GM12892 (cell line): ENCODE data around the gene RPTN.

Source experiments
- POLR2A ChIP-seq: IDR thresholded peaks from 2 replicates; pipeline ENCODE4 v1.6.1; 2011; ENCODE audit warnings: low read depth, low read length, control low read depth
- POLR2AphosphoS5 ChIP-seq: IDR thresholded peaks from 2 replicates; pipeline ENCODE4 v1.6.1; 2011; ENCODE audit warnings: low read depth, low read length, control low read depth
- TAF1 ChIP-seq: IDR thresholded peaks from 2 replicates; pipeline ENCODE4 v1.6.1; 2011; ENCODE audit warnings: low read depth, mild to moderate bottlenecking, control low read depth, low read length, borderline replicate concordance

DNA sequence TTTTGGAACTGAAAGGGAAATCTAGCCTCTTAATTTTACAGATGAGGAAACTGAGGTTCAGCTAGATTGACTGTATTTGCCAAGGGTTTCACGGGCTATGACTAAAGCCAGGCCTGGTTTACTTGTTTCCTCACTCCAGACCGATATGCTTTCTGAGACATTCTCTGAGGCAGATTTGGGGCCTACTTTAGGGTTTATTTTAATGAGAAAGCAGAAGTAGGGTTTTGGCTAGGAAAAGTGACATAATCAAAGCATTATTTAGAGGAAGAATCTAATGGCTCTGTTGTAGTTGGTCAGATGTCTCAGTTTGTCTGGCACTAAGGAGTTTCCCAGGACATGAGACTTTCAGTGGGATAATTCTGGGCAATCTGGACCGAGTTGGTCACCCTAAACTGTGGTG is 1.5 kb upstream of the RPTN start:
- no peak for TF ChIP-seq POLR2AphosphoS5
- TF ChIP-seq POLR2A: no peak
- no peak for TF ChIP-seq TAF1
